Natural killer cell (primary cell): ENCODE measurements around the gene CACNA2D3. TPM values are rescaled to one million over a fixed set of nuclear protein-coding genes. Genes with fewer than 3 reads are reported as not detected.

ENCODE experiments used
- ATAC-seq, 3 donors: fragments of 150-1000 bp in 2 of 3; fragments of 200-7000 bp in 1 of 3; cut with Tn5 transposase; 1 replicate in 1 of 3; 2 replicates in 2 of 3; pipeline ENCODE4 v1.10.0; 2021; ENCODE audit warnings: mild to moderate bottlenecking in 2 of 3, moderate library complexity in 2 of 3
- DNase-seq, 2 donors: peaks; one replicate each; pipeline versions ENCODE4 v3.0.0 to v3.0.0-alpha.2; 2013 to 2021; ENCODE audit warnings: mixed read lengths in 1 of 2
- H3K27ac ChIP-seq: one replicate; pipeline ENCODE4 v1.5.1; 2013; ENCODE audit warnings: mild to moderate bottlenecking, low read length
- H3K27me3 ChIP-seq: one replicate; pipeline ENCODE4 v1.6.1; 2013; ENCODE audit warnings: low read length; ENCODE audit not compliant: control insufficient read depth, insufficient read depth
- H3K36me3 ChIP-seq: one replicate; pipeline ENCODE4 v1.6.1; 2013; ENCODE audit warnings: low read length; ENCODE audit not compliant: control insufficient read depth, insufficient read depth
- H3K4me1 ChIP-seq: one replicate; pipeline ENCODE4 v1.6.1; 2013; ENCODE audit warnings: low read length; ENCODE audit not compliant: control insufficient read depth, insufficient read depth
- H3K4me3 ChIP-seq: one replicate; pipeline ENCODE4 v1.5.1; 2013; ENCODE audit warnings: low read length
- H3K9me3 ChIP-seq: one replicate; pipeline ENCODE4 v1.6.1; 2013; ENCODE audit warnings: low read length; ENCODE audit not compliant: control insufficient read depth, insufficient read depth
- H3K27ac Mint-ChIP-seq, 2 donors: one replicate each; pipeline ENCODE4 v1.8.0; 2022; ENCODE audit warnings: mild to moderate bottlenecking in 2 of 2, mixed read lengths in 2 of 2, moderate library complexity in 1 of 2
- H3K27me3 Mint-ChIP-seq, 2 donors: one replicate each; pipeline ENCODE4 v1.8.0; 2022; ENCODE audit warnings: low read depth in 2 of 2, mixed read lengths in 2 of 2
- H3K36me3 Mint-ChIP-seq: one replicate; pipeline ENCODE4 v1.8.0; 2022; ENCODE audit warnings: mixed read lengths
- H3K4me1 Mint-ChIP-seq, 2 donors: one replicate each; pipeline ENCODE4 v1.8.0; 2022; ENCODE audit warnings: mixed read lengths in 2 of 2
- H3K4me3 Mint-ChIP-seq: one replicate; pipeline ENCODE4 v1.8.0; 2022; ENCODE audit warnings: mild to moderate bottlenecking, moderate library complexity, mixed read lengths
- H3K9me3 Mint-ChIP-seq, 2 donors: one replicate each; pipeline ENCODE4 v1.8.0; 2022; ENCODE audit warnings: mixed read lengths in 2 of 2
- WGBS: methylation state at CpG from one replicate; pipeline ENCODE4 v1.1.7; 2013; ENCODE audit warnings: missing lambda C conversion rate; ENCODE audit not compliant: insufficient coverage; 5-methylcytosine and 5-hydroxymethylcytosine counted together
- intact Hi-C: fragments of 100-400 bp; cut with micrococcal nuclease; formaldehyde crosslinking; loops from one replicate; pipeline ENCODE4 v1.14.2; 2022
- total RNA-seq, 4 donors: library from RNA; stranded (reverse); fragments of 120-200 nt in 1 of 4; gene quantifications; one replicate each; pipeline versions ENCODE4 v1.2.3 to v1.2.4, GENCODE V29; 2013 to 2022
- TF ChIP-seq, protein P1 (sequence below): fragments of 200-600 bp; IDR thresholded peaks from one replicate; pipeline ENCODE4 v1.8.0; 2022; ENCODE audit warnings: antibody characterized with exemption

The CACNA2D3 gene
- total RNA-seq, 3 donors from 2014 or later (not counting 1 experiment from before 2014, with no cell fraction given), result 0.49 TPM; not detected in 2

DNA sequence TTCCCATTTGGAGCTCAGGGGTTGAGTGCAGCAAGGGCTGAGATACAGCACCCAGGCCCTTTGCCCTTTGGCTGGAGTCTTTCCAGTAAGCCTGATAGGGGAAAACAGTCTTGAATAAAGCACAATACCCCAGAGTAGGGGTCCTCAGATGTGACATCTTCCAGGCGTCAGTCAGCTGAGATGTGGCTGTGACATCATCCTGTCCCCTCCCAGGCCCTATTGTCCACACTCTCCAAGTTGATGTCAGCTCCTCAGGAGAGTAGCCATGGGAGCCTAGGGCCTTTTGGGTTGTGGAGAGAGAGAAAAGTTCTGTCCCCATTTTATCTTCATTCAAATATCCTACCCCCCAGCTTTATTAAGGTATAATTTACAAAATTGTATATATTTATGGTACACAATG lies 92.5 kb downstream of the CACNA2D3 start:
- Histone ChIP-seq H3K4me3 (no peak overlapping the region), H3K36me3 (no peaks in the 10 kb centered on the region), H3K4me1 (no peaks in the 10 kb centered on the region), H3K27ac (no peak overlapping the region), H3K9me3 (no peaks in the 10 kb centered on the region), H3K27me3 (no peaks in the 10 kb centered on the region)
- DNase-seq (no peak), ATAC-seq (no peak)
- Mint-ChIP-seq H3K27ac (no peak overlapping the region), H3K36me3 (no peaks in the 10 kb centered on the region), H3K27me3 (no peaks in the 10 kb centered on the region), H3K9me3 (peaks cover 0 to 5% of the 10 kb centered on the region in 2 donors), H3K4me3 (no peak overlapping the region), H3K4me1 (no peaks in the 10 kb centered on the region)
- TF ChIP-seq, protein P1, sequence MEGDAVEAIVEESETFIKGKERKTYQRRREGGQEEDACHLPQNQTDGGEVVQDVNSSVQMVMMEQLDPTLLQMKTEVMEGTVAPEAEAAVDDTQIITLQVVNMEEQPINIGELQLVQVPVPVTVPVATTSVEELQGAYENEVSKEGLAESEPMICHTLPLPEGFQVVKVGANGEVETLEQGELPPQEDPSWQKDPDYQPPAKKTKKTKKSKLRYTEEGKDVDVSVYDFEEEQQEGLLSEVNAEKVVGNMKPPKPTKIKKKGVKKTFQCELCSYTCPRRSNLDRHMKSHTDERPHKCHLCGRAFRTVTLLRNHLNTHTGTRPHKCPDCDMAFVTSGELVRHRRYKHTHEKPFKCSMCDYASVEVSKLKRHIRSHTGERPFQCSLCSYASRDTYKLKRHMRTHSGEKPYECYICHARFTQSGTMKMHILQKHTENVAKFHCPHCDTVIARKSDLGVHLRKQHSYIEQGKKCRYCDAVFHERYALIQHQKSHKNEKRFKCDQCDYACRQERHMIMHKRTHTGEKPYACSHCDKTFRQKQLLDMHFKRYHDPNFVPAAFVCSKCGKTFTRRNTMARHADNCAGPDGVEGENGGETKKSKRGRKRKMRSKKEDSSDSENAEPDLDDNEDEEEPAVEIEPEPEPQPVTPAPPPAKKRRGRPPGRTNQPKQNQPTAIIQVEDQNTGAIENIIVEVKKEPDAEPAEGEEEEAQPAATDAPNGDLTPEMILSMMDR, result no peak
- intact Hi-C loops, result no loop called here
- WGBS, result 86% methylated on average over 1 of the region's 1 CpG

DNA sequence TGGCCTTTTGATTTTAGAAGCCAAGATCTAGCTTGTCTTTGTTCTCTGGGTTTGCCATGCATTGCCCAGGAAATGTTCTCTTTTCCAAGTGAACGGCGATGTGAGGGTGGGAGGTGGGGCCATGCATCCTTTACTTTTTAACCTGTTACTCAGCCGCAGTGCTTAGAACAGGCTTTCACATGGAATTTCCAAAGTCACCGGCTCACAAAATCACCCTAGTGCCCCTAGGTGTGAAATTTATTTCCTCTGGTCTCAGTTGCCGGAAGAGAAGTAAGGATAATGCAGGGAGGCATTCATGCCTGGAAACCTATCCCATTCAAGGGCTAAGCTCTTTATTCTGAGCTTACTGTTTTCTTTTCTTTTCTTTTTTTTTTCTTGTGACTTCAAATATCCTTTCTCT lies 93.2 kb downstream of the CACNA2D3 start:
- Histone ChIP-seq H3K9me3 (no peaks in the 10 kb centered on the region), H3K4me1 (no peaks in the 10 kb centered on the region), H3K27ac (no peak overlapping the region), H3K36me3 (no peaks in the 10 kb centered on the region), H3K27me3 (no peaks in the 10 kb centered on the region), H3K4me3 (no peak overlapping the region)
- Mint-ChIP-seq H3K4me1 (no peaks in the 10 kb centered on the region), H3K4me3 (no peak overlapping the region), H3K36me3 (no peaks in the 10 kb centered on the region), H3K27me3 (no peaks in the 10 kb centered on the region), H3K27ac (no peak overlapping the region), H3K9me3 (peaks cover 0 to 4% of the 10 kb centered on the region in 2 donors)
- TF ChIP-seq, protein P1, result no peak
- no peak for DNase-seq
- 83% methylated on average over 5 of the region's 5 CpGs for WGBS
- intact Hi-C loops, result no loop called here
- no peak for ATAC-seq

DNA sequence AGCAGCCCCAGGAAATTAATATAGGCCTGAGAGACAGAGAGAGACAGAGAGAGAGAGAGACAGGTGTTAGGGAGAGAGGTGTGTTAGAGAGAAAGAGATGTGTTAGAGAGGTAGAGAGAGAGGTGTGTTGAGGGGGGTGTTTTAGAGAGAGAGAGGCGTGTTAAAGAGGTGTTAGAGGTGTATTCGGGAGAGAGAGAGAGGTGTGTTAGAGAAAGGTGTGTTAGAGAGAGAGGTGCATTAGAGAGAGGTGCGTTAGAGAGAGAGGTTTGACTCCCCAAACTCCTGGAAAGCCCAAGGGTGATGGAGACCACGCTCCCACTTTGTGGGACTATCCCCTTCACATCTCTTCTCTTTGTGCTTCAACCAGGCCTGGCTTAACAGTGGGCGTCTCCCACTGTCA lies 95.5 kb downstream of the CACNA2D3 start:
- 67% methylated on average over 5 of the region's 5 CpGs for WGBS

DNA sequence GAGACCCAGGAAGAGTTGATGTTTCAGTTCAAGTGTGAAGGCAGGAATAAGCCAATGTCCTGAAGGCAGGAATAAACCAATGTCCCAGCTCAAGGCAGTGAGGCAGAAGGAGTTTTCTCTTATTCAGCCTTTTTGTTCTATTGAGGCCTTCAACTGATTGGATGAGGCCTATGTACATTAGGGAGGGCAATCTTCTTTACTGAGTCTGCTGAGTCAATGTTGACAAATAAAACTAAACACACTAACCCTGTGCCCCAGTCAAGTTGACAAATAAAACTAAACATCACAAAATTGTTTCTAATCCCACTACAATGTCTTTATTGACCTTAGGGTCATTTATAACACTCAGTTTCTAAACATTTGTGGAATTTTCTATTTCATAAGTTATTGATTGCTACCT lies 100.0 kb downstream of the CACNA2D3 start:
- no peaks in the 10 kb centered on the region for H3K9me3 Mint-ChIP-seq
- no peaks in the 10 kb centered on the region for H3K9me3 ChIP-seq
- no peak overlapping the region for H3K27ac Mint-ChIP-seq
- no peaks in the 10 kb centered on the region for H3K27me3 ChIP-seq
- no peak overlapping the region for H3K27ac ChIP-seq
- no peaks in the 10 kb centered on the region for H3K36me3 Mint-ChIP-seq
- H3K4me3 Mint-ChIP-seq, result no peak overlapping the region
- ATAC-seq, result no peak
- intact Hi-C loops, result no loop called here
- H3K36me3 ChIP-seq, result no peaks in the 10 kb centered on the region
- no peaks in the 10 kb centered on the region for H3K4me1 Mint-ChIP-seq
- H3K27me3 Mint-ChIP-seq, result no peaks in the 10 kb centered on the region
- TF ChIP-seq, protein P1, result no peak
- H3K4me1 ChIP-seq, result no peaks in the 10 kb centered on the region
- DNase-seq, result no peak
- H3K4me3 ChIP-seq, result no peak overlapping the region

More for the DNA sequence above, 95.5 kb downstream of the CACNA2D3 start:
- no peak overlapping the region for H3K27ac Mint-ChIP-seq
- H3K4me3 ChIP-seq, result no peak overlapping the region
- TF ChIP-seq, protein P1, result no peak
- no peaks in the 10 kb centered on the region for H3K36me3 ChIP-seq
- H3K27ac ChIP-seq, result no peak overlapping the region
- ATAC-seq (no peak), DNase-seq (no peak)
- no peaks in the 10 kb centered on the region for H3K27me3 Mint-ChIP-seq
- H3K9me3 Mint-ChIP-seq, result no peaks in the 10 kb centered on the region
- intact Hi-C loops, result no loop called here
- H3K4me1 Mint-ChIP-seq, result no peaks in the 10 kb centered on the region
- H3K4me1 ChIP-seq, result no peaks in the 10 kb centered on the region
- H3K4me3 Mint-ChIP-seq, result no peak overlapping the region
- no peaks in the 10 kb centered on the region for H3K36me3 Mint-ChIP-seq
- no peaks in the 10 kb centered on the region for H3K9me3 ChIP-seq
- no peaks in the 10 kb centered on the region for H3K27me3 ChIP-seq
